ENCODE data around the gene COL19A1. TPM values are rescaled to one million over a fixed set of nuclear protein-coding genes. Genes with fewer than 3 reads are reported as not detected.
"Not testable (repeated sequence)": the region's sequence is repeated elsewhere in the genome, so short reads cannot be mapped to it uniquely, and the experiment has no call there.

The COL19A1 gene
- total RNA-seq, 1 donor from 2014 or later, result 1.4 TPM

GRCh38 chr6:69942485-69942884 is 76.1 kb downstream of the COL19A1 start:
- intact Hi-C loops (cut with micrococcal nuclease), result no loop called here
- no peak for ATAC-seq
- no peak for DNase-seq

- ATAC-seq (no peak), DNase-seq (no peak)
- intact Hi-C loops (cut with micrococcal nuclease), result no loop called here
These were observed 78.8 kb downstream of the COL19A1 start for GRCh38 chr6:69945192-69945591.

GRCh38 chr6:69948479-69949114 is 82.2 kb downstream of the COL19A1 start:
- no peak for DNase-seq
- intact Hi-C loops (cut with micrococcal nuclease), result no loop called here
- no peak for ATAC-seq

- intact Hi-C loops (cut with micrococcal nuclease), result no loop called here
- DNase-seq, result no peak
- peak; percentile 51 for ATAC-seq
These were observed 87.1 kb downstream of the COL19A1 start for GRCh38 chr6:69953491-69953890.

GRCh38 chr6:69954733-69955132 is 88.4 kb downstream of the COL19A1 start:
- ATAC-seq, result no peak
- DNase-seq, result no peak
- intact Hi-C loops (cut with micrococcal nuclease), result no loop called here

- no peak for ATAC-seq
- intact Hi-C loops (cut with micrococcal nuclease), result no loop called here
- no peak for DNase-seq
These were observed 91.7 kb downstream of the COL19A1 start for GRCh38 chr6:69957985-69958559.

- ATAC-seq (no peak), DNase-seq (no peak)
- intact Hi-C loops (cut with micrococcal nuclease), result no loop called here
These were observed 92.6 kb downstream of the COL19A1 start for GRCh38 chr6:69958978-69959377.

GRCh38 chr6:69965974-69966373 is 99.6 kb downstream of the COL19A1 start:
- intact Hi-C loops (cut with micrococcal nuclease); DNase-seq; ATAC-seq: not testable (repeated sequence)

GRCh38 chr6:69973138-69973537 is 106.8 kb downstream of the COL19A1 start:
- intact Hi-C loops (cut with micrococcal nuclease), result no loop called here
- DNase-seq (no peak), ATAC-seq (peak; percentile 29)

- peak; percentile 56 for ATAC-seq
- intact Hi-C loops (cut with micrococcal nuclease), result no loop called here
- DNase-seq, result no peak
These were observed 107.4 kb downstream of the COL19A1 start for GRCh38 chr6:69973763-69974162.

- intact Hi-C loops (cut with micrococcal nuclease), result no loop called here
- ATAC-seq (peak; percentile 90), DNase-seq (no peak)
These were observed 107.8 kb downstream of the COL19A1 start for GRCh38 chr6:69974193-69974592.

GRCh38 chr6:69976591-69977090 is 110.3 kb downstream of the COL19A1 start:
- DNase-seq (no peak), ATAC-seq (no peak)
- intact Hi-C loops (cut with micrococcal nuclease), result no loop called here

GRCh38 chr6:69980624-69981023 is 114.3 kb downstream of the COL19A1 start:
- DNase-seq (no peak), ATAC-seq (no peak)
- intact Hi-C loops (cut with micrococcal nuclease), result no loop called here

- DNase-seq (no peak), ATAC-seq (no peak)
- intact Hi-C loops (cut with micrococcal nuclease), result no loop called here
These were observed 118.2 kb downstream of the COL19A1 start for GRCh38 chr6:69984506-69984905.

GRCh38 chr6:69985180-69985579 is 118.8 kb downstream of the COL19A1 start:
- intact Hi-C loops (cut with micrococcal nuclease), result no loop called here
- no peak for DNase-seq
- no peak for ATAC-seq

GRCh38 chr6:69987550-69987949 is 121.2 kb downstream of the COL19A1 start:
- ATAC-seq, result no peak
- intact Hi-C loops (cut with micrococcal nuclease), result no loop called here

GRCh38 chr6:69988458-69989126 is 122.2 kb downstream of the COL19A1 start:
- intact Hi-C loops (cut with micrococcal nuclease), result no loop called here
- no peak for ATAC-seq

More at GRCh38 chr6:69987550-69987949, 121.2 kb downstream of the COL19A1 start:
- no peak for DNase-seq

GRCh38 chr6:69994251-69994650 is 127.9 kb downstream of the COL19A1 start:
- intact Hi-C loops (cut with micrococcal nuclease), result no loop called here
- no peak for ATAC-seq
- no peak for DNase-seq

More at GRCh38 chr6:69988458-69989126, 122.2 kb downstream of the COL19A1 start:
- no peak for DNase-seq

GRCh38 chr6:70008189-70008588 is 141.8 kb downstream of the COL19A1 start:
- ATAC-seq (no peak), DNase-seq (no peak)
- intact Hi-C loops (cut with micrococcal nuclease), result no loop called here

GRCh38 chr6:70010339-70010738 is 144.0 kb downstream of the COL19A1 start:
- DNase-seq; ATAC-seq; intact Hi-C loops (cut with micrococcal nuclease): not testable (repeated sequence)

All from left ventricle myocardium superior (tissue), 1 donor.